Natural killer cell (primary cell): Measurements from ENCODE around the gene GSG1L. TPM values are rescaled to one million over a fixed set of nuclear protein-coding genes. Genes with fewer than 3 reads are reported as not detected.

Experiments used
- ATAC-seq, 3 donors: fragments of 150-1000 bp in 2 of 3; fragments of 200-7000 bp in 1 of 3; cut with Tn5 transposase; 1 replicate in 1 of 3; 2 replicates in 2 of 3; pipeline ENCODE4 v1.10.0; 2021; ENCODE audit warnings: mild to moderate bottlenecking in 2 of 3, moderate library complexity in 2 of 3
- DNase-seq, 2 donors: peaks; one replicate each; pipeline versions ENCODE4 v3.0.0 to v3.0.0-alpha.2; 2013 to 2021; ENCODE audit warnings: mixed read lengths in 1 of 2
- H3K27ac ChIP-seq: one replicate; pipeline ENCODE4 v1.5.1; 2013; ENCODE audit warnings: mild to moderate bottlenecking, low read length
- H3K27me3 ChIP-seq: one replicate; pipeline ENCODE4 v1.6.1; 2013; ENCODE audit warnings: low read length; ENCODE audit not compliant: control insufficient read depth, insufficient read depth
- H3K36me3 ChIP-seq: one replicate; pipeline ENCODE4 v1.6.1; 2013; ENCODE audit warnings: low read length; ENCODE audit not compliant: control insufficient read depth, insufficient read depth
- H3K4me1 ChIP-seq: one replicate; pipeline ENCODE4 v1.6.1; 2013; ENCODE audit warnings: low read length; ENCODE audit not compliant: control insufficient read depth, insufficient read depth
- H3K4me3 ChIP-seq: one replicate; pipeline ENCODE4 v1.5.1; 2013; ENCODE audit warnings: low read length
- H3K9me3 ChIP-seq: one replicate; pipeline ENCODE4 v1.6.1; 2013; ENCODE audit warnings: low read length; ENCODE audit not compliant: control insufficient read depth, insufficient read depth
- H3K27ac Mint-ChIP-seq, 2 donors: one replicate each; pipeline ENCODE4 v1.8.0; 2022; ENCODE audit warnings: mild to moderate bottlenecking in 2 of 2, mixed read lengths in 2 of 2, moderate library complexity in 1 of 2
- H3K27me3 Mint-ChIP-seq, 2 donors: one replicate each; pipeline ENCODE4 v1.8.0; 2022; ENCODE audit warnings: low read depth in 2 of 2, mixed read lengths in 2 of 2
- H3K36me3 Mint-ChIP-seq: one replicate; pipeline ENCODE4 v1.8.0; 2022; ENCODE audit warnings: mixed read lengths
- H3K4me1 Mint-ChIP-seq, 2 donors: one replicate each; pipeline ENCODE4 v1.8.0; 2022; ENCODE audit warnings: mixed read lengths in 2 of 2
- H3K4me3 Mint-ChIP-seq: one replicate; pipeline ENCODE4 v1.8.0; 2022; ENCODE audit warnings: mild to moderate bottlenecking, moderate library complexity, mixed read lengths
- H3K9me3 Mint-ChIP-seq, 2 donors: one replicate each; pipeline ENCODE4 v1.8.0; 2022; ENCODE audit warnings: mixed read lengths in 2 of 2
- WGBS: methylation state at CpG from one replicate; pipeline ENCODE4 v1.1.7; 2013; ENCODE audit warnings: missing lambda C conversion rate; ENCODE audit not compliant: insufficient coverage; 5-methylcytosine and 5-hydroxymethylcytosine counted together
- intact Hi-C: fragments of 100-400 bp; cut with micrococcal nuclease; formaldehyde crosslinking; loops from one replicate; pipeline ENCODE4 v1.14.2; 2022
- total RNA-seq, 4 donors: library from RNA; stranded (reverse); fragments of 120-200 nt in 1 of 4; gene quantifications; one replicate each; pipeline versions ENCODE4 v1.2.3 to v1.2.4, GENCODE V29; 2013 to 2022
- TF ChIP-seq, protein P1 (sequence below): fragments of 200-600 bp; IDR thresholded peaks from one replicate; pipeline ENCODE4 v1.8.0; 2022; ENCODE audit warnings: antibody characterized with exemption

The GSG1L gene
- total RNA-seq, 3 donors from 2014 or later (not counting 1 experiment from before 2014, with no cell fraction given), result 0.25 TPM; not detected in 2

- Histone ChIP-seq H3K4me1 (no peaks in the 10 kb centered on the region), H3K36me3 (no peaks in the 10 kb centered on the region), H3K27me3 (peaks cover 4% of the 10 kb centered on the region), H3K4me3 (no peak overlapping the region), H3K27ac (no peak overlapping the region), H3K9me3 (no peaks in the 10 kb centered on the region)
- Mint-ChIP-seq H3K27ac (no peak overlapping the region), H3K4me1 (no peaks in the 10 kb centered on the region), H3K36me3 (no peaks in the 10 kb centered on the region), H3K27me3 (peaks cover 31 to 55% of the 10 kb centered on the region in 2 donors), H3K4me3 (no peak overlapping the region), H3K9me3 (no peaks in the 10 kb centered on the region)
- 93% methylated on average over 1 of the region's 1 CpG for WGBS
- intact Hi-C loops, result no loop called here
- TF ChIP-seq, protein P1, sequence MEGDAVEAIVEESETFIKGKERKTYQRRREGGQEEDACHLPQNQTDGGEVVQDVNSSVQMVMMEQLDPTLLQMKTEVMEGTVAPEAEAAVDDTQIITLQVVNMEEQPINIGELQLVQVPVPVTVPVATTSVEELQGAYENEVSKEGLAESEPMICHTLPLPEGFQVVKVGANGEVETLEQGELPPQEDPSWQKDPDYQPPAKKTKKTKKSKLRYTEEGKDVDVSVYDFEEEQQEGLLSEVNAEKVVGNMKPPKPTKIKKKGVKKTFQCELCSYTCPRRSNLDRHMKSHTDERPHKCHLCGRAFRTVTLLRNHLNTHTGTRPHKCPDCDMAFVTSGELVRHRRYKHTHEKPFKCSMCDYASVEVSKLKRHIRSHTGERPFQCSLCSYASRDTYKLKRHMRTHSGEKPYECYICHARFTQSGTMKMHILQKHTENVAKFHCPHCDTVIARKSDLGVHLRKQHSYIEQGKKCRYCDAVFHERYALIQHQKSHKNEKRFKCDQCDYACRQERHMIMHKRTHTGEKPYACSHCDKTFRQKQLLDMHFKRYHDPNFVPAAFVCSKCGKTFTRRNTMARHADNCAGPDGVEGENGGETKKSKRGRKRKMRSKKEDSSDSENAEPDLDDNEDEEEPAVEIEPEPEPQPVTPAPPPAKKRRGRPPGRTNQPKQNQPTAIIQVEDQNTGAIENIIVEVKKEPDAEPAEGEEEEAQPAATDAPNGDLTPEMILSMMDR, result no peak
- no peak for DNase-seq
- ATAC-seq, result no peak
These were observed 139.8 kb downstream of the GSG1L start for GRCh38 chr16:27923751-27924150.

GRCh38 chr16:27922433-27922832, 141.1 kb downstream of the GSG1L start:
- no peak for ATAC-seq
- no peaks in the 10 kb centered on the region for H3K4me1 ChIP-seq
- WGBS, result 57% methylated on average over 5 of the region's 6 CpGs

DNA sequence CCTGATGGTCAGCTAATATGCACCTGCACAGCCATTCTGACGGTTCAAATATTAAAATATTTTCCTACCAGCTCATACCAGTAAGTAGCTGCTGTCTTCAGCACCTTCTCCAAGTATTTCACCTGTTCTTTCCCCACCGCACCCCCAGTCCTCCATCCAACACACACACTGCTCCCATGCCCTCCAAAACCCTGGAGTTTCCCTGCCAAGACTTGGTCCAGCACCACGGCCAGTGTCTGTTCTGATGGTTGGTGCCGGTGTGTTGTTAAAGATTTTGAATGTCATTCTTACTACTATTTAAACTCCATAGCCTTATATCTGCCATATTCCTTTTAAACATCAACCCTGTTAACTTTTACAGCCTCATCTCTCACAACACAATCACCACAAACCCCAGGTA, 142.4 kb downstream of the GSG1L start:
- no peak overlapping the region for H3K27ac Mint-ChIP-seq
- H3K4me1 Mint-ChIP-seq, result no peaks in the 10 kb centered on the region
- TF ChIP-seq, protein P1, result no peak
- Histone ChIP-seq H3K27me3 (peaks cover 4% of the 10 kb centered on the region), H3K9me3 (no peaks in the 10 kb centered on the region), H3K4me1 (no peaks in the 10 kb centered on the region), H3K36me3 (no peaks in the 10 kb centered on the region), H3K27ac (no peak overlapping the region), H3K4me3 (no peak overlapping the region)
- DNase-seq, result no peak
- no peaks in the 10 kb centered on the region for H3K36me3 Mint-ChIP-seq
- peaks cover 33 to 68% of the 10 kb centered on the region in 2 donors for H3K27me3 Mint-ChIP-seq
- WGBS, result 82% methylated on average over 4 of the region's 4 CpGs
- ATAC-seq, result no peak
- intact Hi-C loops, result no loop called here
- H3K4me3 Mint-ChIP-seq, result no peak overlapping the region
- H3K9me3 Mint-ChIP-seq, result no peaks in the 10 kb centered on the region

More at GRCh38 chr16:27922433-27922832, 141.1 kb downstream of the GSG1L start:
- Histone ChIP-seq H3K36me3 (no peaks in the 10 kb centered on the region), H3K27ac (no peak overlapping the region), H3K9me3 (no peaks in the 10 kb centered on the region), H3K27me3 (peaks cover 4% of the 10 kb centered on the region), H3K4me3 (no peak overlapping the region)
- intact Hi-C loops, result no loop called here
- Mint-ChIP-seq H3K4me1 (no peaks in the 10 kb centered on the region), H3K27me3 (peaks cover 27 to 57% of the 10 kb centered on the region in 2 donors), H3K9me3 (no peaks in the 10 kb centered on the region), H3K27ac (no peak overlapping the region), H3K36me3 (no peaks in the 10 kb centered on the region), H3K4me3 (no peak overlapping the region)
- DNase-seq, result no peak
- TF ChIP-seq, protein P1, result no peak

DNA sequence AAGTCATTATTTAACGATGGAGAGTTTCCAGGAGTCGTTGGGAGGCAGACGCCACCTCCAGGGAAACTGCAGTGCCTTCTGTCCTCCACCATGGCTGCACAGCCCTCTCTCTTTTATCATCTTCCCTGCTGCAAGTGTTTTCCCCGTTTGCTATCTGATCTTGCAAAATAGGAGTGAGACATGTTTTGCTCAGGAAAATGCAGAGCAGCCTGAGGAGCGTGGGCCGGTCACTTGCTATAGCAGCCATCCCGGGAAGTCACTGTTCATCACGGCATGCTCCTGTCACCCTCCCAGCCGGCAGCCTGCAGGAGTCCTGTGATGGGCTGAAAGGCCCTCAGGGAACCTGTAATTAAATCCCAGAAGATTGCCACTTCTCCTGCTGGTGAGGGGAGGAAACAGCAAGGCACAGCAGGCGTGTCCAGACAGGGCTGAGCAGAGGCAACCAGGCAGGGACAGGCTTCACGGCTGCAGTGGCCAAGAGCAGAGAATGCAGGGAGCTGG, 143.1 kb downstream of the GSG1L start:
- Mint-ChIP-seq H3K27me3 (peaks cover 29 to 63% of the 10 kb centered on the region in 2 donors), H3K9me3 (no peaks in the 10 kb centered on the region)
- ATAC-seq, result no peak

More for the DNA sequence above, 143.1 kb downstream of the GSG1L start:
- Histone ChIP-seq H3K9me3 (no peaks in the 10 kb centered on the region), H3K4me1 (no peaks in the 10 kb centered on the region), H3K27ac (no peak overlapping the region), H3K36me3 (no peaks in the 10 kb centered on the region), H3K27me3 (peaks cover 4% of the 10 kb centered on the region), H3K4me3 (no peak overlapping the region)
- TF ChIP-seq, protein P1, result no peak
- WGBS, result 18% methylated on average over 11 of the region's 11 CpGs
- no peak for DNase-seq
- H3K4me1 Mint-ChIP-seq, result no peaks in the 10 kb centered on the region
- H3K4me3 Mint-ChIP-seq, result no peak overlapping the region
- H3K36me3 Mint-ChIP-seq, result no peaks in the 10 kb centered on the region
- intact Hi-C loops, result no loop called here
- no peak overlapping the region for H3K27ac Mint-ChIP-seq
